Spleen (tissue), 11 donors: ENCODE data around the gene PRKCE. TPM values are rescaled to one million over a fixed set of nuclear protein-coding genes. Genes with fewer than 3 reads are reported as not detected.
A peak's percentile ranks its signal among the peaks of the same experiment; 100 is the strongest.

ENCODE experiments used
- DNase-seq: peaks from one replicate; pipeline ENCODE4 v3.0.0-alpha.2; 2020
- H3K27ac ChIP-seq, 8 donors: fragments of 200-600 bp; sonication (generic) in 7 of 8; 1 replicate in 4 of 8; 2 replicates in 4 of 8; pipeline versions ENCODE4 v1.5.0 to v1.8.0; 2016 to 2021; ENCODE audit warnings: inconsistent platforms in 4 of 8, mild to moderate bottlenecking in 4 of 8, moderate library complexity in 1 of 8
- H3K27me3 ChIP-seq, 7 donors: fragments of 200-600 bp; sonication (generic) in 6 of 7; replicated peaks in 1 of 7; 1 replicate in 4 of 7; 2 replicates in 3 of 7; pipeline versions ENCODE4 v1.5.0 to v1.8.0; 2016 to 2021; ENCODE audit warnings: inconsistent platforms in 3 of 7, mild to moderate bottlenecking in 1 of 7
- H3K36me3 ChIP-seq, 6 donors: fragments of 200-600 bp; sonication (generic) in 5 of 6; 1 replicate in 4 of 6; 2 replicates in 2 of 6; pipeline versions ENCODE4 v1.5.0 to v1.8.0; 2016 to 2021; ENCODE audit warnings: inconsistent platforms in 2 of 6
- H3K4me1 ChIP-seq, 6 donors: fragments of 200-600 bp; sonication (generic) in 5 of 6; 1 replicate in 3 of 6; 2 replicates in 3 of 6; pipeline versions ENCODE4 v1.5.0 to v1.8.0; 2016 to 2021; ENCODE audit warnings: inconsistent platforms in 3 of 6
- H3K4me3 ChIP-seq, 8 donors: fragments of 200-600 bp; sonication (generic) in 7 of 8; 1 replicate in 4 of 8; 2 replicates in 4 of 8; pipeline versions ENCODE4 v1.5.0 to v1.8.0; 2016 to 2021; ENCODE audit warnings: inconsistent platforms in 4 of 8, mild to moderate bottlenecking in 4 of 8, moderate library complexity in 2 of 8
- H3K9me3 ChIP-seq, 8 donors: fragments of 200-600 bp; sonication (generic) in 7 of 8; 1 replicate in 4 of 8; 2 replicates in 4 of 8; pipeline versions ENCODE4 v1.5.0 to v1.8.0; 2016 to 2021; ENCODE audit warnings: inconsistent platforms in 4 of 8
- CTCF ChIP-seq, 11 experiments: fragments of 200-600 bp in 7 of 11; fragments of 450-650 bp in 4 of 11; sonication (generic) in 4 of 11; IDR thresholded peaks in 8 of 11; conservative IDR thresholded peaks in 3 of 11; 1 replicate in 7 of 11; 2 replicates in 4 of 11; pipeline versions ENCODE4 v1.4.0 to v1.8.0; 2016 to 2021; ENCODE audit warnings: antibody characterized with exemption in 11 of 11, inconsistent platforms in 4 of 11, mild to moderate bottlenecking in 1 of 11
- POLR2A ChIP-seq, 3 donors: fragments of 450-650 bp; IDR thresholded peaks; one replicate each; pipeline ENCODE4 v1.5.1; 2017; ENCODE audit warnings: antibody characterized with exemption in 3 of 3, mild to moderate bottlenecking in 1 of 3
- POLR2AphosphoS5 ChIP-seq, 3 donors: sonication (generic); formaldehyde crosslinking; IDR thresholded peaks; one replicate each; pipeline ENCODE4 v1.5.1; 2017; ENCODE audit warnings: antibody characterized with exemption in 3 of 3
- WGBS, 5 donors: extraction: QIAGEN DNeasy Blood & Tissue Kit in 3 of 5; methylation state at CpG; one replicate each; pipeline versions ENCODE4 v1.1.5 to v1.1.7; 2013 to 2018; 5-methylcytosine and 5-hydroxymethylcytosine counted together
- intact Hi-C: fragments of 100-400 bp; cut with DNase I; formaldehyde crosslinking; loops from one replicate; pipeline ENCODE4 v1.15.0; 2023; ENCODE audit warnings: low total_unique reads
- polyA plus RNA-seq, 3 donors: library from polyadenylated mRNA; stranded (reverse); fragments of 200-250 nt; gene quantifications; one replicate each; pipeline ENCODE4 v1.2.1, GENCODE V29; 2013
- total RNA-seq, 7 donors: library from RNA; depleted of rRNA in 3 of 7; stranded (reverse); fragments of >200 nt in 3 of 7; fragmentation: NEBNext Ultra II Directional in 4 of 7; extraction: Animal tissue kit (Norgen Biotek cat#: 25700) in 4 of 7; gene quantifications; one replicate each; pipeline versions ENCODE4 v1.1.0 to v1.2.1, GENCODE V29; 2016 to 2021
- donor health status: healthy with polysubstance abuse.
- donor health status: DM: no; HTN: no; CAD: no; lungs with moderate emphysema.
- donor health status: DM: no; HTN: no; CAD: no.
- donor health status: Bipolar disorder and iron deficiency.
- donor health status: healthy.
- donor health status: DM: no; HTN: no; CAD: no.
- donor health status: DM: yes; HTN: yes; CAD: no.

The PRKCE gene
- total and polyA plus RNA-seq, 10 donors = 2.5 to 43.6 (median 18.8) TPM

GRCh38 chr2:45777996-45778719 lies 126.7 kb downstream of the PRKCE start:
- TF ChIP-seq POLR2A (IDR thresholded peaks at IDR 0.05) (no peak), POLR2AphosphoS5 (IDR thresholded peaks at IDR 0.05) (no peak), CTCF (IDR thresholded peaks at IDR 0.05 in 8 of 11, conservative IDR thresholded peaks at IDR 0.05 in 3 of 11) (no peak)
- H3K9me3 ChIP-seq = no peaks in the 10 kb centered on the region
- no peaks in the 10 kb centered on the region for H3K36me3 ChIP-seq
- peak overlapping the region in 1 of 8 donors; percentile 49 for H3K4me3 ChIP-seq
- H3K4me1 ChIP-seq = peaks cover 4 to 72% (median 20%) of the 10 kb centered on the region in 6 donors
- intact Hi-C loops = loop anchor here (5.0 to 10.0 kb wide), 2 partner anchors 136 to 157 kb away; no protein-coding TSS in a partner anchor
- H3K27ac ChIP-seq = no peak overlapping the region
- DNase-seq = no peak
- H3K27me3 ChIP-seq = no peaks in the 10 kb centered on the region
- 65 to 75% (median 70%) methylated on average over 9 to 10 of the region's 10 CpGs for WGBS, 5 donors

GRCh38 chr2:45778720-45779171 lies 127.3 kb downstream of the PRKCE start:
- no peaks in the 10 kb centered on the region for H3K36me3 ChIP-seq
- H3K27me3 ChIP-seq = no peaks in the 10 kb centered on the region
- TF ChIP-seq POLR2A (IDR thresholded peaks at IDR 0.05) = no peak
- TF ChIP-seq CTCF (IDR thresholded peaks at IDR 0.05 in 8 of 11, conservative IDR thresholded peaks at IDR 0.05 in 3 of 11) = peak; percentile 58 to 90 (median 80)
- TF ChIP-seq POLR2AphosphoS5 (IDR thresholded peaks at IDR 0.05) = peak in 1 of 3 donors; percentile 12
- intact Hi-C loops = loop anchor here (5.0 to 10.0 kb wide), 2 partner anchors 136 to 156 kb away; no protein-coding TSS in a partner anchor
- DNase-seq = no peak
- WGBS, 5 donors = 63 to 73% (median 64%) methylated on average over 11 of the region's 11 CpGs
- H3K4me3 ChIP-seq = peak overlapping the region in 1 of 8 donors; percentile 49
- peaks cover 4 to 72% (median 20%) of the 10 kb centered on the region in 6 donors for H3K4me1 ChIP-seq
- no peaks in the 10 kb centered on the region for H3K9me3 ChIP-seq
- no peak overlapping the region for H3K27ac ChIP-seq

GRCh38 chr2:45780541-45781463 lies 129.3 kb downstream of the PRKCE start:
- H3K27me3 ChIP-seq = no peaks in the 10 kb centered on the region
- 73 to 74% (median 73%) methylated on average over 10 of the region's 10 CpGs for WGBS, 5 donors
- intact Hi-C loops = no loop called here
- H3K36me3 ChIP-seq = no peaks in the 10 kb centered on the region
- peaks cover 4 to 55% (median 12%) of the 10 kb centered on the region in 6 donors for H3K4me1 ChIP-seq
- TF ChIP-seq CTCF (IDR thresholded peaks at IDR 0.05 in 8 of 11, conservative IDR thresholded peaks at IDR 0.05 in 3 of 11) (no peak), POLR2A (IDR thresholded peaks at IDR 0.05) (no peak), POLR2AphosphoS5 (IDR thresholded peaks at IDR 0.05) (no peak)
- no peaks in the 10 kb centered on the region for H3K9me3 ChIP-seq
- peak overlapping the region in 2 of 8 donors; percentile 19 to 24 for H3K27ac ChIP-seq
- DNase-seq = no peak
- H3K4me3 ChIP-seq = no peak overlapping the region
